Thoracic aorta (tissue), 2 donors: ENCODE results near the gene ARL4A. TPM values are rescaled to one million over a fixed set of nuclear protein-coding genes. Genes with fewer than 3 reads are reported as not detected.
"Not testable (repeated sequence)": the region's sequence is repeated elsewhere in the genome, so short reads cannot be mapped to it uniquely, and the experiment has no call there.

Experiments
- ATAC-seq: fragments of 150-250 bp; one replicate; pipeline ENCODE4 v1.8.0; 2017; ENCODE audit warnings: low read depth; ENCODE audit not compliant: insufficient number of reproducible peaks, low FRiP score
- DNase-seq: peaks from one replicate; pipeline ENCODE4 v3.0.0-alpha.2; 2020; ENCODE audit warnings: low spot score
- H3K27ac ChIP-seq, 2 donors: fragments of 200-600 bp; sonication (generic); 1 replicate in 1 of 2; 2 replicates in 1 of 2; pipeline ENCODE4 v1.5.1; 2016; ENCODE audit warnings: mild to moderate bottlenecking in 2 of 2, moderate library complexity in 2 of 2
- H3K27me3 ChIP-seq: fragments of 200-600 bp; sonication (generic); replicated peaks from 2 replicates; pipeline ENCODE4 v1.6.0; 2016; ENCODE audit warnings: mild to moderate bottlenecking; ENCODE audit not compliant: insufficient read depth
- H3K36me3 ChIP-seq: fragments of 200-600 bp; sonication (generic); one replicate; pipeline ENCODE4 v1.5.1; 2016
- H3K4me1 ChIP-seq, 2 donors: fragments of 200-600 bp; sonication (generic); 1 replicate in 1 of 2; 2 replicates in 1 of 2; pipeline versions ENCODE4 v1.5.1 to v1.6.0; 2016; ENCODE audit warnings: low read depth in 2 of 2, mild to moderate bottlenecking in 1 of 2; ENCODE audit not compliant: control insufficient read depth in 1 of 2
- H3K4me3 ChIP-seq: fragments of 200-600 bp; sonication (generic); 2 replicates; pipeline ENCODE4 v1.5.1; 2016; ENCODE audit warnings: mild to moderate bottlenecking
- H3K9me3 ChIP-seq: fragments of 200-600 bp; sonication (generic); 2 replicates; pipeline ENCODE4 v1.5.1; 2016
- total RNA-seq, 2 donors: library from RNA; depleted of rRNA; stranded (reverse); fragments of >200 nt; gene quantifications; one replicate each; pipeline versions ENCODE4 v1.1.0 to v1.2.3, GENCODE V29; 2016
- TF ChIP-seq, protein P1 (sequence below): fragments of 200-600 bp; sonication (generic); IDR thresholded peaks from one replicate; pipeline ENCODE4 v1.5.1; 2019; ENCODE audit warnings: antibody characterized with exemption

The ARL4A gene
- total RNA-seq, 2 donors from 2014 or later = 13.1 to 21.0 TPM

DNA sequence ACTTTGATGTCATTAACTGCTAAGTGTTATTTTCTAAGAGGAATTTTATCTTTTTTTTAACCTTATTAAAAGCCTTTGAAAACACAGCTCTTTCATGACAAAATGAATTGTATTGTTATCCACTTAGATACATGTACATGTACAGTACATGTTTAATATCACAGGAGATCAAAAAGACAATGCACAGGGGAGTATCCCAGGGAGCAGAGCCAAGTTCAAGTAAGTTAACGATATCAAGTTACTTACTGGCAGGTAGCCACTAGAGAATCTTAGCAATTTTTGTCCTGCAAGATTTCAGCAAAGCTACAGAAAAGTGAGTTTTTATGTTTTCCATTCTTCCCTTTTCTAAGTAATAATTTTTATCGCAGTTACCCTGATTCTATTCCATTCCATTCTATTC lies 33.9 kb upstream of the ARL4A start:
- TF ChIP-seq, protein P1, sequence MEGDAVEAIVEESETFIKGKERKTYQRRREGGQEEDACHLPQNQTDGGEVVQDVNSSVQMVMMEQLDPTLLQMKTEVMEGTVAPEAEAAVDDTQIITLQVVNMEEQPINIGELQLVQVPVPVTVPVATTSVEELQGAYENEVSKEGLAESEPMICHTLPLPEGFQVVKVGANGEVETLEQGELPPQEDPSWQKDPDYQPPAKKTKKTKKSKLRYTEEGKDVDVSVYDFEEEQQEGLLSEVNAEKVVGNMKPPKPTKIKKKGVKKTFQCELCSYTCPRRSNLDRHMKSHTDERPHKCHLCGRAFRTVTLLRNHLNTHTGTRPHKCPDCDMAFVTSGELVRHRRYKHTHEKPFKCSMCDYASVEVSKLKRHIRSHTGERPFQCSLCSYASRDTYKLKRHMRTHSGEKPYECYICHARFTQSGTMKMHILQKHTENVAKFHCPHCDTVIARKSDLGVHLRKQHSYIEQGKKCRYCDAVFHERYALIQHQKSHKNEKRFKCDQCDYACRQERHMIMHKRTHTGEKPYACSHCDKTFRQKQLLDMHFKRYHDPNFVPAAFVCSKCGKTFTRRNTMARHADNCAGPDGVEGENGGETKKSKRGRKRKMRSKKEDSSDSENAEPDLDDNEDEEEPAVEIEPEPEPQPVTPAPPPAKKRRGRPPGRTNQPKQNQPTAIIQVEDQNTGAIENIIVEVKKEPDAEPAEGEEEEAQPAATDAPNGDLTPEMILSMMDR = no peak
- ATAC-seq (no peak), DNase-seq (no peak)
- no peaks in the 10 kb centered on the region for H3K27me3 ChIP-seq
- no peaks in the 10 kb centered on the region for H3K4me1 ChIP-seq
- H3K4me3 ChIP-seq = no peak overlapping the region
- no peak overlapping the region for H3K27ac ChIP-seq
- H3K36me3 ChIP-seq = no peaks in the 10 kb centered on the region
- no peaks in the 10 kb centered on the region for H3K9me3 ChIP-seq

DNA sequence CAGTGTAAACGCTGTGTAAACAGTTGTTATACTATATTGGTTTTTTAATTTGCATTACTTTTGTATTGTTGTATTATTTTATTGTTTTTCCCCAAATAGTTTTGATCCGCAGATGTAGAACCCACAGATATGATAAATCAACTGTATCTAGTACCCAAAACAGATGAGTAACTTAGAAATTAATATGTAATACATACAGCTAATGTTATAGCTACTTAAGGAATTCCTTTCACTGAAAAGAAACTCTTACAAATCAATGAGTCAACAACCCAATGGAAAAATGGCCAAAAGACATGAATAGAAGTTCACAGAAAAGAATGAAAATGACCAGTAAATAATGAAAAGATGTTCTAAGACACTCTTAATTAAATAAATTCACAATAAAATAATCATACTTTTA lies 32.3 kb upstream of the ARL4A start:
- H3K9me3 ChIP-seq = no peaks in the 10 kb centered on the region
- no peaks in the 10 kb centered on the region for H3K27me3 ChIP-seq
- H3K27ac ChIP-seq = no peak overlapping the region
- H3K4me1 ChIP-seq = no peaks in the 10 kb centered on the region
- H3K36me3 ChIP-seq = no peaks in the 10 kb centered on the region
- no peak for ATAC-seq
- H3K4me3 ChIP-seq = no peak overlapping the region
- no peak for DNase-seq
- TF ChIP-seq, protein P1 = no peak

DNA sequence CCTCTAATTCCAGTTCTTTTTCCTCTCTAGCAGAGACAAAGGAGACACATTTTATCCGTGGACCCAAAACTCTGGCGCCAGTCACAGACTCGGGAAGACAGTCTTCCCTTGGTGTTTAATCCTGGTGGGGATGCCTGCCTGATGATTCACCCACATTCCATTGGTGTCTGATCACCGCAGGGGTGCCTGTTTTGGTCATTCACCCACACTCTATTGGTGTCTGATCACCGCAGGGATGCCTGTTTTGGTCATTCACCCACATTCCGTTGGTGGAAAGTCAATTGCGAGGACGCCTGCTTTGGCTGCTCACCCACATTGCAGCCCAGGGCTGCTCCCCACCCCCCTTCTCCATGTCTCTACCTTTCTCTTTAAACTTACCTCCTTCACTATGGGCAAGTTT lies 27.0 kb upstream of the ARL4A start:
- H3K4me3 ChIP-seq, ATAC-seq, DNase-seq, H3K27me3 ChIP-seq, H3K36me3 ChIP-seq, H3K9me3 ChIP-seq, H3K4me1 ChIP-seq, H3K27ac ChIP-seq: not testable (repeated sequence)

DNA sequence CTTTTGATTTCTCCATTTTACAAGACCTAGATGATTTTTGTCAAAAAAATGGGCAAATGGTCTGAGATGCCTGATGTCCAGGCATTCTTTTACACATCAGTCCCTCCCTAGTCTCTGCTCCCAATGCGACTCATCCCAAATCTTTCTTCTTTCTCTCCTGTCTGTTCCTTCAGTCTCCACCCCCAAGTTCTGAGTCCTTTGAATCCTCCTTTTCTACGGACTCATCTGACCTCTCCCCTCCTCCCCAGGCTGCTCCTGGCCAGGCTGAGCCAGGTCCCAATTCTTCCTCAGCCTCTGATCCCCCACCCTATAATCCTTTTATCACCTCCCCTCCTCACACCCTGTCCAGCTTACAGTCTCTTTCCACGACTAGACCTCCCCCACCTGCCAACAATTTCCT lies 26.4 kb upstream of the ARL4A start:
- not testable (repeated sequence) for H3K4me1 ChIP-seq, DNase-seq, H3K4me3 ChIP-seq, H3K27me3 ChIP-seq, H3K27ac ChIP-seq, ATAC-seq, H3K36me3 ChIP-seq, H3K9me3 ChIP-seq

DNA sequence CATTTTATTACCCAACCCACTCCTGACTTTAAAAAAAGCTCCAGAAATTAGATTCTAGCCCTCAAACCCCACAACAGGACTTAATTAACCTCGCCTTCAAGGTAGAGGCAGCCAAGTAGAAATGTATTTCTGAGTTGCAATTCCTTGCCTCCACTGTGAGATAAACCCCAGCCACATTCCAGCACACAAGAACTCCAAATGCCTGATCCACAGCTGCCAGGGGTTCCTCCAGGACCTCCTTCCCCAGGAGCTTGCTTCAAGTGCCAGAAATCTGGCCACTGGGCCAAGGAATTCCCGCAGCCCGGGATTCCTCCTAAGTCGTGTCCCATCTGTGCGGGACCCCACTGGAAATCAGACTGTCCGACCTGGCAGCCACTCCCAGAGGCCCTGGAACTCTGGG lies 25.9 kb upstream of the ARL4A start:
- DNase-seq = no peak
- Histone ChIP-seq H3K27ac (no peak overlapping the region), H3K27me3 (no peaks in the 10 kb centered on the region), H3K4me1 (no peaks in the 10 kb centered on the region), H3K36me3 (no peaks in the 10 kb centered on the region), H3K4me3 (no peak overlapping the region), H3K9me3 (no peaks in the 10 kb centered on the region)
- TF ChIP-seq, protein P1 = no peak
- ATAC-seq = no peak

DNA sequence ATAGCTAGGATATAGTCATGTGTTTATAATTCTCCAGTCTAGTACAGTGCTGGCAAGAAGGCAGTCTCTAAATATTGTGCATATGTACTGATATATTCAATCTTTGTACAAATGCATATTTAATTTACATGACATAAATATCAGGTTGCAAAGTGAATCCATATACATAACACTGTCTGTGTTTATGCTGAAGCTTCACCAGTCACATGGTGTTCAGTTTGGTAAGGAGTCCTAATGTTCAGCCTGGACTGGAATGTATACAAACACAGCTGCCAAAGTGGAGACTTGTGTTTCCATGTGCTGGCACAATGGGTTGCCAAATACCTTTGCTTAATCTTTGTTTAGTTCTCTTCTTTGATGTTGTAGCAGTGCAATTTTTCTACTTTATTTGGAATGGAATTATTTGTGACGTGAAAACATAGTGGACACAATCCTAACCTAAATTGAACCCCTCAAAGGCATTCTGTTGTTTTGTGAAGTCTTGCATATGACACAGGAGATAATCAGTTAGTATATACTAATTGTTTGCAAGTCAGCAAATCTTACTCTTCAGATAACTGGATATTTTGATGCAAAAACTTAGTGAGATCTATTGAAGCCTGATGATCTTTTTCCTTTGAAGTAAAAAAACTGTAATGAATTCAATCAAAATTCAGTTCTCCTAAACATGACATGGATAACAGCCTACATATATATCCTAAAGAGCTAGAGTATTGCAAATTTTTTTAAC lies 17.3 kb upstream of the ARL4A start:
- DNase-seq (no peak), ATAC-seq (no peak)
- no peaks in the 10 kb centered on the region for H3K9me3 ChIP-seq
- H3K27ac ChIP-seq = no peak overlapping the region
- H3K4me1 ChIP-seq = peaks cover 7 to 11% of the 10 kb centered on the region in 2 donors
- no peaks in the 10 kb centered on the region for H3K36me3 ChIP-seq
- no peak overlapping the region for H3K4me3 ChIP-seq
- H3K27me3 ChIP-seq = no peaks in the 10 kb centered on the region
- TF ChIP-seq, protein P1 = no peak
